Right kidney (tissue), 1 donor: ENCODE data around the gene SUMF1.
"Not testable (repeated sequence)": the region's sequence is repeated elsewhere in the genome, so short reads cannot be mapped to it uniquely, and the experiment has no call there.

Source experiments
- DNase-seq: peaks from one replicate; pipeline ENCODE4 v3.0.0-alpha.2; 2016

Gene SUMF1

DNA sequence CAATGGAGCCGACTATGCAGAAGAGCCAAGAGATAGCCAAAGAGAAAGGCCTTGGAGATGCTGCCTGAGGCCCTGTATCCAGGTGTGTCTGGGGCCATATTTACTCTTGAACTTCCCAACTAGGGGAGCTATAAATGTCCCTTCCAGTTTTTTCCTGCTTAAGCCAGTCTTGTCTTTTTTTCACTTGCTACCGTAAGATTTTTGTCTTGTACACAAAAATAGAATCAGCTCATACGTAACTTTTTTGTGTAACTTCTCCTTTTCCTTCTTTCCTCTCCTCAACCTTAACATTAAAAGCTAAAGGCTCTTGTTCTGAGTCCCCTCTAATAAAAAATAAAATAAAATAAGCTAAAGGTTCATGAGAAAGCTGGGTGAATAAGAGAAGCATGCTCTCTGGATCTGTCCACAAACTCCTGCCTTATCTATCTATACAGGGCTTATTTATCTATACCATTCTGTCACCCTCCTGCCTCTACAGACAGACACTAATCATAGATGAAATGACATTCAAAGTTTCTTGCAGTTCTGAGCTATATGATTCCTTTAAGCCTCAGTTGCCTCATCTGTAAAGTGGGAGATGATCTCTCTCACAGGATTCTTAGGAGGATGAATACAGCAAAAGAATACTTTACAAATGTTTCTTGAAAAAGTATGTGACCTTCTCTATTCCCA lies 4.6 kb downstream of the SUMF1 start:
- DNase-seq: no peak

DNA sequence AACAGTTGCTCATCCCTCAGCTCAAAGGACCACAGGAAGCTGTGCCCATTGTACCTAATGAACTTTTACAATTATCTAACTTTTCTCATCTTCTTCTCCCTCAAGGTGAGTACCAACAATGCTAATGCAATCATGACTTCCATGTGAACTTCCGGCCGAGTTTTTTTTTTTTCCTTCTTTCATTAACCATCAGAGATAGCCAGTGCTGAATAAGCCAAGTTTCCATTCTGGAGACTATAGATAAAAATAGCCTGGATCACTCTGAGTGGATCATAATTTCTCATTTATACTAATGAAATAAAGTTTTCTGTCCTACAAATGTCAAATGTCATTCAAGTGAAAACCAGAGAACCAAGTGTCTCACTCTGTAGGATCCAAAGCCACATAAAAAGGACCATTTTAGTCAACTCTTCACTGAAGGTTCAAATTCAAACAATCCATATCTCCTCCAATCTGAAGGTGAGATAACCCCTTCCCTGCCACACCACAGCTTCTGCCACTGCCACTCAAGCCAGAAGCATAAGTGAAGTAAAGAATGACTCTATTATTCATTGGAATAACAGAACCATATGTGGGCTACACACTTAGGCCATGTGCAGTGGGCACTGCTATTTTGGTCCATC lies 5.5 kb downstream of the SUMF1 start:
- DNase-seq: no peak

DNA sequence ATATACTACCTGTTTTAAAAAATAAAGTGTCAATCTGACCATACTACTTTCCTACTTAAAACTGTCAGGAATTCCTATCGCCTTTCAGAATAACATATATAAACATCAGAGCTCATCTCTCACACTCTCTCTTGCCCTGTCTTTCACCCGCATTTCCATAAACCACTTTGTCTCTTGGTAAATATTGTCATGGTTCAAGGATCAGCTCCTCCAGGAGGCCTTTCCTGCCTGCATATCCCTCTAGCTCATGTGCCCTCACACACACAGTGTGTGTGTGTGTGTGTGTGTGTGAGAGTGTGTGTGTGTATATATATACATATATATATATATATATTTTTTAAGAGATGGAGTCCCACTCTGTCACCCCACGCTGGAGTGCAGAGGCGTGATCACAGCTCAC lies 6.7 kb downstream of the SUMF1 start:
- DNase-seq: no peak

DNA sequence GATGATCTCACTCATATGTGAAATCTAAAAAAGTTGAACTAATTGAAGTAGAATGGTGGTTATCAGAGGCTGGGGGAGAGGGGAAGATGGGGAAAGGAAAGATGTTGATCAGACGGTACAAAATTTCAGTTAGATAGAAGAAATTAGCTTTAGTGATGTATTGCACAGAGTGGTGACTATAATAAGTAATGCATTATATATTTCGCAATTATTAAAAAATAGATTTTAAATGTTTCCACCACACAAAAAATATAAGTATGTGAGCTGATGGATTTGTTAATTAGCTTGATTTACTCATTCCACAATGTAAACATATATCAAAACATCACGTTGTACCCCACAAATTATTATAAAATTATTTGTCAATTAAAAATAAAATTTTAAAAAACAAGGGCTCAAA lies 8.1 kb downstream of the SUMF1 start:
- no peak for DNase-seq

DNA sequence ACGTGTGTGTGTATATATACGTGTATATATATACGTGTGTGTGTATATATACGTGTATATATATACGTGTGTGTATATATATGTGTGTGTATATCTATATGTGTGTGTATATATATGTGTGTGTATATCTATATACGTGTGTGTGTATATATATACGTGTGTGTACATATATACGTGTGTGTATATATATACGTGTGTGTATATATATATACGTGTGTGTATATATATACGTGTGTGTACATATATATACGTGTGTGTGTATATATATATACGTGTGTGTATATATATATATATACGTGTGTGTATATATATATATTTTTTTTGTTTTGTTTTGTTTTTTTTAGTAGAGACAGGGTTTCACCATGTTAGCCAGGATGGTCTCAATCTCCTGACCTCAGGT lies 10.3 kb downstream of the SUMF1 start:
- not testable (repeated sequence) for DNase-seq

DNA sequence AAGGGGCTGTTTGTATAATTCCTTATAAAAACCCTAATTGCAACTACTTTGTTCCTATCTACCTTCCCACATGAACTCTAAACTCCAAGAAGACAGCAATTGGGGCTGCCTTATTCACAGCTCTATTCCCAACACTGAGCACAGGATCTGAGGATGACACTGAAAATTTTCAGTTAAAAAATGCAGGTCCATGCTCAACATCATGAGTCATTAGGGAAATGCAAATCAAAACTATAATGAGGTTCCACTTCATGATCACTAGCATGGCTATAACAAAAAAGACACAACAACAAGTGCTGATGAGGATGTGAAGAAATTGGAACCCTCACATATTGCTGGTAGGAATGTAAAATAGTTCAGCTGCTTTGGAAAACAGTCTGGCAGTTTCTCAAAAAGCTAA lies 12.9 kb downstream of the SUMF1 start:
- DNase-seq: no peak

DNA sequence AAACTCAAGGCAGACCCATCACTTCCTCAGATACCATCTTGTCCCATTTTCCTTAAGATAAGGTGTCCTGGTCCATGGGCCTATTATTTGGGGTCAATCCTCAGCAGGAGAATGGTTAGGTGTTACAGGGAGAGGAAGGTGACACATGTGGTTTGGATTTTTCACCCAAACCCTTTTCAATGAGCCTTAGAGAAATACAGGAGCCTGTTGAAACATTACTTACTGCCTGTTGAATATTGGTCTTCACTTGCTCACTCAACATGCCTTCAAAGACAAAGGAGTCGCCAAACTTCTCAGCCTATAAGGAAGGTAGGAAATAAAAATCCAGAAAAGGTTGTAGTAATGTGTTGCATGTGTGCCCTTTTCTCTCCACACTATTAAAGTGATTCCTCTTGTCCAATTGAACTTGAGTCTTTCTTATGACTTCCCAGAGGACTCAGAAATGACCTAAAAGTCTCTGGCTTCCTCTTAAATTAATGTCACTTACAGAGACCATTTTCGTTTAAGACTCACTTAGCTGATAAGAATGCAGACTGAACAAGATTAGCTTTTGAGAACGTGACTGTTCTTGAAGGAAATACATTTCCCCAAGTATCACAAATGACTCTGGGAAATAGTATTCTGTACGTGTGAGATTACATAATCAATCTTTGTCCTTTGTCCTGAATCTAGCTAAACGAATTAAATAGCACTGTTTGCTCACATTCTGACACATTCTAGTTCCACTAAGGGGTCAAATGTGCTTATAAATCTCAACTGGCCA lies 17.8 kb downstream of the SUMF1 start:
- no peak for DNase-seq

DNA sequence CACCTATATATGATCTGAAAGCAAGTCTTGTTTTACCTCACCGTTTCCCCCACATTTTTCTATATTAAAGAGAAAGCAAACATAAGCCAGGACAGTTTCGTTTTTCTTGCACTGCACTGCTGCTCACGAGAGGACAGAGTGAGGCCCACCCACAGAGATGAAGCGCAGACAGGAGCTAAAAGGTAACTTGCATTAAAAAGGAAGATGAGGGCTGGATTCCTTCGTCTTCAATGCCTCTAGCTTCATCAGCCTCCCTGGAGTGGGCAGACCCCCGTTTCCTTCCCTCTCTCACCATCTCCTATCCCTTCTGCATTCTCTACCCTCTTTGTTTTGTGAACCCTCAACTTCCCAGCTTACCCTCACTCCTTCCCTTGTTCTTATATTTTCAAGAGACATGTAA lies 18.9 kb downstream of the SUMF1 start:
- no peak for DNase-seq

DNA sequence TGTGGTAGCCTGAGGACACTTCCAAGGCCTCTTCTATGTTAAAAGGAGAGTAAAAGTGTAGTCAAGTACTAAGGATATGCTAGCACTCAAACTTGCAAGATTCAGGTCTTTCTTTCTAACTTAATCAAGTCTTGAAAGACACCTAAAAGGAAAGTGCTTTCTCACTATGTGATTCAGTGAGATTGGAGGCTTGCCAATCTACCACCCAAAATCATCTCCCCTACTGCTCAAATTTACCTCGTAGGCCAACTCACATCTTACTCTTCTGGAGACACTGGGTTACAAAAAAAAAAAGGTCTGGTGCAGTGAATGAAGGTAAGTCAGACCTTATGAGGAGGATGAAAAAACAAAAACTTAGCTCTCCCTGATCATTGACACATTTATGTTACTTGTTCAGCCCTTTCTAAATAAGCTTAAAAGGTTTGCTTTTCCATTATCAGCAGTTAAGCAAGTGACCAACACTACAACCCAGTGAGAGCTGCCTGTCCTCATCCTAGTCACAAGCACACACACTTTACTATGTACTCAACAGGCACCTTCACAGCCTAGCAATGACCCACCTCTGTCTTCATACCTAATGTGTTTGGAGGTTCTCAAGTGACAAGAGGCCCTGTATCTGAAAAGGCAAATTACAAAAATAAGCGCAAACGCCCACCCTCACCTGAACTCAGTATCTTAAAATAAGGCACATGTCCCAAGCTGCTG lies 19.6 kb downstream of the SUMF1 start:
- DNase-seq: no peak

DNA sequence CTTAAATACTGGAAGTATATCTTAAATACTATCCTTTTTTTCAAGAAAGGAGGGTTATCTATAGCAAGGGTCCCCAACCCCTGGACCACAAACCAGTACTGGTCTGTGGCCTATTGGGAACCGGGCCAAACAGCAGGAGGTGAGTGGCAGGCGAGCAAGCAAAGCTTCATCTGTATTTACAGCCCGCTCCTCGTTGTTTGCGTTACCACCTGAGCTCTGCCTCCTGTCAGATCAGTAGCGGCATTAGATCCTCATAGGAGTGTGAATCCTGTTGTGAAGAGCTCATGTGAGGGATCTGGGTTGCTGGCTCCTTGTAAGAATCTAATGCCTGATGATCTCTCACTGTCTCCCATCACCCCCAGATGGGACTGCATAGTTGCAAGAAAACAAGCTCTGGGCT lies 26.1 kb downstream of the SUMF1 start:
- DNase-seq: no peak

DNA sequence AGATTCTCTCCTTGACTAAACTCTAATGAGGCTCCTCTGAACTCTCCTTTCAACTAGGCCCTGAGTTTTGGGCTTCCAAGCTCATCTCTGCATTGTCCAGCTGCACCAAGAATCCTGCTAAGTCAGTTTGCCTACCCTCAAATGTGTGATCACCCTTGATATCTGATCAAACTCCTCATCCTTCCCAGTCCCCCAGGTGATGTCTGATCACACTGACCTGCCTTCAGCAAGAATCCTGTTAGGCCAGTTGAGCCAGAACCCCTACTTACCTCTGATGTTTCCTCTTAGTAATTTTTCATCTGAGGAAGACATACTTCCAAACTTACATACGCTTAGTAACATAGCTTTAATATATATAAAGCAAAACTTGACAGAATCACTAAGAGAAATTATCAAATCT lies 28.8 kb downstream of the SUMF1 start:
- no peak for DNase-seq

DNA sequence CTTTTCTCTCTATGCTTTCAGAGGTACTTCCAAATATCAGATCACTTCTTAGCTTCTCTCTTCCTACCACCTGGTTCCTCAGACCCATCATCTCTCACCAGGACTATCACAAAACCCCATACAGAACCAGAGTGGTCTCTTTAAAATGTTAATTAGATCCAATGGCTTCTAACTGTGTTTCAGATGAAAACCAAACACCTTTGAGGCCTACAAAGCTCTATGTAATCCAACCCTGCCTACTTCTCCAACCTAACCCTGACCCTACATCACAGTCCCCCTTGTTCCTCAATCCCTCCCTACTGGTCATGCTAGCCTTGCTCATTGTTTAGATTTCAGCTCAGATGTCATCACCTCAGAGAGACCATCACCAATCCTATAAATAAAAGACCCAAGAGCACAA lies 34.8 kb downstream of the SUMF1 start:
- DNase-seq: no peak

DNA sequence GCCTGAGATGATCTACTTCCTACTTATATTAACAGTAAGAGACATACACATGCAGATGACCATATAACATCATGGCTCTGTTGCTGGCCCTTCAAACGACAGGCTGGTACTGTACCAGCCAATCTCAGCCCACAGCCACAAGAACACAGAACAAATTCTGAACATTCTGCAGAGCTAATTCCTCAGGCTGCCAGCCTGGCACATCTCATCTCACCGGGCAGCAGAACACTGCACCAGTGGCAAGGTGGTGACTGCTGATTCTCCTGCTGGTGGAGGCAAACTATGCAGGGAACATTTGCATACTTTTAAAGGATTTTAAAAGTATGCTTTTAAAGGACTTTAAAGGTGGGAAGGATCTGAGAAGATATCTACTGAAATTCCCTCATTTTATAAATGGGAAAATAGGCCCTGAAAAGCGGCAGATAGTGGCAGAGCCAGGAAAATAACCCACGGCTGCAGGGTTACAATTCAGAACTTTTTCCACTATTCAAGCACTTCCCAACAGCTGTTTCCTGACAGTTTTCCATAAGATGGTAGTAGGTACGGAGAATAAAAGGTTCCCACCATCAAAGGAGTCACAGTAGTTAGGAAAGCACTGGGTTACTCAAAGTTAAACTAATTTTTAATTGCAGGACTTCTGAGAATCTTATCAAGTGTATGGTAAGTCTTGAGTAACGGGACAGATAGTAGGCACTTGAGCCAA lies 37.3 kb downstream of the SUMF1 start:
- no peak for DNase-seq

DNA sequence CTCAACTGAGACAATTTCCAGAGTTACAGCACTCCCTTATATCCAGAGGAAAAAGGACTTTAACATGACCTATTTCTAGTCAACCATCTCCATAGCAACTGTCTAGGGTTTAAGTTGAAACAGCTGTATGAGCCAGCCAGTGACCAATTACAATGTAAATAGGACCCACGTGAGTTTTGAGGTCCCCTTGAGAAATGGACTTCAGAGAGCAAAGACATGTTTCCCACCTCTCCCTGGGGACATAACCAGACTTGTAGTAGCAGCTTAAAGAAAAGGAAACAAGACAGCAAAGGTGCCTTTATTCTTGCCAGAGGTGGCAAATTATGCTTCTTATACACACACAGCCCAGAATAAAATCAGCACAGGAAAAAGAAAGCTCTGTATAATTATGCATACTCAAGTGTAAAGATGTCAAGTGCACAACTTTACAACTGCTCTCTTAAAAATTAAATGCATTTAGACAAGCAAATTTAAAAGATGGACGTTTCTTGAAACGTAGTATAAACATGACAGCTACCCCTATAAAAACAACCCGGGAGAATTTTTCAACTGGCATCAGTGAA lies 40.2 kb downstream of the SUMF1 start:
- peak; percentile 40 for DNase-seq

DNA sequence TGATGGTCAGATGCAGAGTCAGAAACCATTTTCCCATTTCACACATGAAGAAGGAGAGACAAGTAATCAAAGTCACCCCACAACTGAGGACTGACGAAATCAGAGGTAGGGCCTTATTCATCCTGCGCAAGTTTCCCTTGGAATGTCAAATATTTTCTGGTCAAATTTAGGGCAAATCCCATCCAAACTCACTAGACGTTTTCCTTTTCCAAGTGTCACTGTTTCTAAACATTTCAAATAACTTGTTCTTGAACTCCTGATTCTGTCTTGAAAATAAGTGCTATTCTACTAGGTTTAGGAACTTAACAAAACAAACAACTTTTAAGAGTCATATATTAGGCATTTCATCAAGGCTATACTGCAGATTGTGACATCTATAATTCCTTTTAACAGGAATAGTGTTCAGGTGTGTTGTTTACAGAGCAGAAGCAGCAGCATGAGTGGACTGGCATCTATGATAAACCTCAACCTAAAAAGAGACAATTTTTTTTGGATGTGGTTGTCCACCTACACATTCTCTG lies 40.7 kb downstream of the SUMF1 start:
- DNase-seq: no peak

DNA sequence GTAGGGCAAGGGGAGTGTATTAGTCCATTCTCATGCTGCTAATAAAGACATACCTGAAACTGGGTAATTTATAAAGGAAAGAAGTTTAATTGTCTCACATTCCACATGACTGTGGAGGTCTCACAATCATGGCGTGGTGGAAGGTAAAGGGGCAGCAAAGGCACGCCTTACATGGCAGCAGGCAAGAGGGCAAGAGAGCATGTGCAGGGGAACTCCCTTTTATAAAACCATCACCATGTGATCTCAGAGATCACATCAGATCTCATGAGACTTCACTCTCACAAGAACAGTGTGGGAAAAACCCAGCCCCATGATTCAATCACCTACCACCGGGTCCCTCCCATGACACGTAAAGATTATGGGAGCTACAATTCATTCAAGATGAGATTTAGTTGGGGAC lies 41.4 kb downstream of the SUMF1 start:
- no peak for DNase-seq

DNA sequence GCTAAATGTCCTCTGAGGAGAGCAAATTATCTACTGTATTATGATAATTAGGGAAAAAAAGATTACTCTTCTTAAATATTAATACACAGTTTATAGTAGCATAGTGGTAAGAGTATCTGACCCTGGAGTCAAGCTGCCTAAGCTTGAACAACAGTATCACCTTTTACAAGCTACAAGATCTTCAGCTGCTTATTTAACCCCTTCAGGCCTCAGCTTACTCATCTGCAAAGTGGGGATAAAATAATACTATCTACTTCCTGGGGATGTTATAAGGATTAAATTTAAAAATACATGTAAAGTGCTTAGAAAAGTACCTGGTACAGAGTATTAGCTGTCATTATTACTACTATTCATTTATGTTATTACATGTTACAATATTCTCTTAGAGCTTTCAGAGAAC lies 42.0 kb downstream of the SUMF1 start:
- no peak for DNase-seq

DNA sequence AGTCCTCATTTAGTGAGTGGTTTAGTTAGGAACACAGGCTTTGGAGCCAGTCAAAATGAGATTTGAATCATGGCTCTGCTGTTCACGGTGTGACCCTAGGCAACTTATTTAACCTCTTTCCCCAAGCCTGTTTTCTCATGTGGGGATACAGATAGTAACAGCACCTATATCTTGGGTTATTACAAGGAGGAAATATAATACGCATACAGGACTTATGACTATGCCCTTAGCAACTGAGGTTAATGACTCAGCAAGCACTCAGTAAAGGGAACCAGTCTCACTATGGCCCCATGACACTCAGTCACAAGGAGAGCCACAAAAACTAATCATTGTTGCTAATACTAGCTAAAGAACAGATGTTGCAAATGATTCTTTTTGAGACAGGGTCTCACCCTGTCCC lies 45.9 kb downstream of the SUMF1 start:
- DNase-seq: no peak

DNA sequence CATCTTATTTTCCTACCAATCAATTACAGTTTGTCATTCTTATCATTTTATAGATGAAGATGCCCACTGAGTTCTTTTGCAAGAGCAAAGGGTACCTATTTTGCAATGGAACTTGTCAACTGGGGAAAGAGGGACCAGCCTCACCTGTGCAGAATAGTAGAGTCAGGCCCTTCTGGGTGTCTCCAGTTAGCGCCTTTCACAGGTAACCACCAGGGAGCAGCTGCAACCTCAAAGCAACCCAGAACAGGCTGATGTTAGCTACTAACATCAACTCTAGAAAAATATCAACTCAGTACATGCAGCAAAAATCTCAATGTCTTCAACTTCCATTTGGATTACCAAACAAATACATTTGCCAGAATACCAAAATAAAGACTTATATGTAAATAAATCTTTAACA lies 47.1 kb downstream of the SUMF1 start:
- DNase-seq: no peak

DNA sequence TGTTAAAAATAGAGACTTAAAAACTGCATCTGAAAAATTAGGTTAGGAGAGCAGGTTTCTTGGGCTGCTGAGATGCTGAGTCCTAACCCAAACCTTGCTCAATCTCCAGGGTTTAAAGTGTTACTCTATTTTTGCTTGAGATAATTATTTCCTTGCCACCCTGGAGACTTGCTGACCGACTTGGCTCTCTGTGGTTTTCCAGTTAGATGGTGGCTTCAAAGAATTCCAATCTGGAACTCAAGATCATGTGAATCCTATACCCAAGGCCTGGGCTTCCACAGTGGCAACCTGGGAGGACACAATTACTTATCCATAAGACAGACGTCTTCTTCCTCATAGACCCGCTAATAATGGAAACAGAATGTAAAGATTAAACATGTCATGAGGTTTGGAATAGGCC lies 47.7 kb downstream of the SUMF1 start:
- DNase-seq: no peak

DNA sequence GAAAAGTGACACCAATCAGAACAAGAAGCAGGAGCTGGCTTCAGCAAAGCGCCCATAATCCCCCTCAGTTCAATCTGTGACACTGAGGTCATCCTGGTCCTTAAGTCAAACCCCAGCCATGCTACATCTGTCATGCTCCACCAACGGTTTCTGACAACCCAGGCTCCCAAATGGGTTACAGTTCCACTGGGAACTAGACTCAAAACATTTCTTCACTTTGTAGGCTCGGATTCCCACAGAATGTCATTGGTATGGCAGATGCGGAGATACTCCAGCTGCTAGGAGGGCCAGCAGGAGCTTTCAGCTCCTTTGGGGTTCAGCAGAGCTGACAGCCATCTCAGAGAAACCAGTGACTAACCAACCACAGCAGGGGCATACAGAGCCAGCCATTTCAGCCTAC lies 48.9 kb downstream of the SUMF1 start:
- no peak for DNase-seq

DNA sequence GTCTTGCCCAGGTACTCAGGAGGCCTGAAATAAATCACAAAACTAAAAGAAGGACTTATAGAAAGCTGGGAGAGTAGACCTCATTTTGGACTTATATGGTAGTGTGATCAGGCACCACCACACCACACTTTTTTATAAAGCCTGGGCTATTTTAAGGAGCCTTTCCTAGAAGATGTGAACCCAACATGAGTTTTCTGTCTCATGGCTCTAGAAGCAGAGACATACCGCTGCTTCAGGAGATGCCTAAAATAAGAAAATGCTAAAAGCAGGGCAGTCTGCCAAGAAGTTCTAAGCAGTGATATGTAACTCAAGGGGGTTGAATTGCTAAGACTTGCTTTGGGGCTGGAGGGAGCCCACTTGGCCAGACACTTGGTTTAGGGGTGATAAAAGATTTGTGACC lies 49.6 kb downstream of the SUMF1 start:
- DNase-seq: no peak
